GM08714 (cell line): ENCODE data around the gene NKIRAS2.
"Not testable (repeated sequence)": the region's sequence is repeated elsewhere in the genome, so short reads cannot be mapped to it uniquely, and the experiment has no call there.

ENCODE experiments used
- H3K4me3 ChIP-seq: fragments of 200-500 bp; sonication (Bioruptor generic); 2 replicates; pipeline ENCODE4 v1.5.1; 2014; ENCODE audit warnings: mild to moderate bottlenecking, low read length, inconsistent platforms
- ZNF274 ChIP-seq: IDR thresholded peaks from 2 replicates; pipeline ENCODE4 v1.6.1; 2012; ENCODE audit warnings: mild to moderate bottlenecking, low read depth, low read length

Gene NKIRAS2

DNA sequence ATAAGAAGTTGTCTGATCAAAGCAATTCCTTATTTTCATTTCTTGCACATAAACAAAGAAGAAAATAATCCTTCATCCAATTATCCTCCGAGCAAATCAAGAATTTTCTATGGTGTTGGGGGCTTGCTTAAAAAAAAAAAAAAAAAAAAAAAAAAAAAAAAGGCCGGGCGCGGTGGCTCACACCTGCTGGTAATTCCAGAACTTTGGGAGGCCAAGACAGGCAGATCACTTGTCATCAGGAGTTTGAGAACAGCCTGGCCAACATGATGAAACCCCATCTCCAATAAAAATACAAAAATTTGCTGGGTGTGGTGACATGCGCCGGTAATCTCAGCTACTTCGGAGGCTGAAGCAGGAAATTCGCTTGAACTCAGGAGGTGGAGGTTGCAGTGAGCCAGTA lies 34.0 kb upstream of the NKIRAS2 start:
- TF ChIP-seq ZNF274: no peak
- no peak overlapping the region for H3K4me3 ChIP-seq

DNA sequence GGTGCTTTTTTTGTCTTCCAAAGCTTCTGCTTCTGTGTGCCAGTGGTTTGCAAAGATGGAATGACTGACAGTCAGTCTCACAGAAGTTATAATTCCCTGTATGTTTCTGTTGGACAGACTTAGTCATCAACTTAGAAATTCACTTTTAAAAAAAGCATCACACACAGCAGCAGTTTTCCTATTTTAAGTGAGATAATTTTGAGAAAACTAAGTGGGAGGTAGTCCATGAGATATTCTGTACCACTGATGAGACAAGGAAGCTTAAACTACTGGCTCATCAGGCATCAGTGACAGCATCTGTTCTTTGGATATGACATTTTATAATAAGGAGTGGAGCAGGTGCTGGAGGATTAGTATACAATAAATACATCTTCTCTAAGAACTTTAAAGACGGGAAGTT lies 33.3 kb upstream of the NKIRAS2 start:
- no peak for TF ChIP-seq ZNF274
- H3K4me3 ChIP-seq: no peak overlapping the region

DNA sequence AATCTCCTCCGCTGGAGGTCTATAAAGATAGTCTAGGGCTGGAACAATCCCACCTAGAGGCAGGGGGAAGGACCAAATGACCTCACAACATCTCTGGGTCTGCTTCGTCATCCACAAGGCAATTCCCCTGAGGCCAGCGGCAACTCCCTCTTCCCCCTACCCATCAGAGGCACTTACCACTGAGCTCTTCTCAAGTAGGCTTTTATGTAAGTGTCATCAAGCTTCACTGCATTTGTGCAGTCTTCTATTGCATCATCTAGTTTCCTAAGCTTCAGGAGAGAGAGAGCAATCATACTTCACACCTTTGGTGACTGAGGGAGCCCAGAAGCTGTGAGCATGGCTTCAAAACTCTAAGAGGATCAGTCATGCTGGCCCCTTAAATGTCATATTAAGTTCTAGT lies 32.2 kb upstream of the NKIRAS2 start:
- H3K4me3 ChIP-seq: no peak overlapping the region
- no peak for TF ChIP-seq ZNF274

DNA sequence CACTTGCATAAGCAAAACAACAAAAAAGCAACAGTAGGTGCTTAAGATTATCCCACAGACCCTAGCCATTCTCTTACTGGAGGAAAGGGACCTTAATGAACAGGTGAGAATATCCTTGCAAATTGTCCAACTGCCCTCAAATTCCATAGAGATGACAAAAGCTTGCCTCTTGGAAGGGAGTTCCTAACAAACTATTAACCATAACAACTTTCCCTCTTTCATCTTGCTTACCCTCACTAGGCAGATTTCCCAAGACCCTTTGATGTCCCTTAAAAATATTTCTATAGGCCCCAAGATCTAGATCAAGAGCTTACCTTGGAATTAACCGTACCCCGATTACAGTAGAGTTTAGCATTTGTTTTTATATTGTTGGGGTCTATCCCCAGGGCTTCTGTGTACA lies 31.5 kb upstream of the NKIRAS2 start:
- H3K4me3 ChIP-seq: no peak overlapping the region
- TF ChIP-seq ZNF274: no peak

DNA sequence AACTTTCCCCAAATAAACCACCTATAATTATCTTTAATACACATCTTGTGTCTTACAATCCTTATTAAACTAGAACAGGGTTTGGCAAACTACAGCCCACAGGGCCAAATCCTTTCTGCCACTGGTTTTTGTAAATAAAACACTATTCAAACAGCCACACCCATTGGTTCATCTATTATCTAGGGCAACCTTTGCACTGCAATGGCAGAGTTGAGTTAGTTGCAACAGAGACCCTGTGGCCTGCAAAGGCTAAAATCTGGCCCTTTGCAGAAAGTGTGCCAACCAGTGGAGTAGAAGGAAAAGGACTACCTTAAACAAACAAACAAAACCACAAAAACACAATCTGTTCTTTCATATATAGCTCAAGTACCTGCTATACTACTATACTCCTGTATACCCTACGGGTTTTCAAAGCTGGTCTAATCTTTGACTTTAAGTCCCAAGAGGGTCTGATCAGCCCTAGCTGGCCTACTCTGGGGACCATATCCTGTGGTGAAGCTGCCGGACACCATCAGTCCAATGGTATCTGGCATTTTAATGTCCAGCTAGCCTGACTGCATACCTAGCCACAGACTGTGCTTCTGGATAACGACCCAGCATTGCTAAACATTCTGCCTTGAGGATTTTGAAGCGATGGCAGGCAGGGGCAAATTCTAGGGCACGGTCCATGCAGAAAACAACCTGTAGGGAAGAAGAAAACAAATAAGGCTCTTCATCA lies 30.0 kb upstream of the NKIRAS2 start:
- no peak for TF ChIP-seq ZNF274
- no peak overlapping the region for H3K4me3 ChIP-seq

DNA sequence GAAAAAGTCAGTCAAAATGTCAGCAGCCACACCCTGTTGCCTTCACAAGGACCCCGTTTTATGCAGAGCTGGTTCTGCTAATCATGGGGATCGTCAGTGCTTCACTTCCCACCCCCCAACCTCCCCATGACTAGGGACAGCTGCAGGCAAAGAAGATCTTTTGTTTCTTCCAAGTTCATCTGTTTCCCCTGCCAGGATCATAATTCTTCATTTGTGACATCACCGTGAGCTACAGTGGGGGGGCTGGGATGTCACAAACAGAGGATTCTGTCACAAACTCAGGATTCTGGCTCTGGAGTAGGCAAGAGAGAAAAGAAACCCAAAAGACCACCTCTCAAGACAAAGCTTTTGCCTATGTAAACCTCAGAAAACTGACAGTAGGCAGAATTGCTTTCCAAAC lies 27.3 kb upstream of the NKIRAS2 start:
- no peak overlapping the region for H3K4me3 ChIP-seq
- no peak for TF ChIP-seq ZNF274

DNA sequence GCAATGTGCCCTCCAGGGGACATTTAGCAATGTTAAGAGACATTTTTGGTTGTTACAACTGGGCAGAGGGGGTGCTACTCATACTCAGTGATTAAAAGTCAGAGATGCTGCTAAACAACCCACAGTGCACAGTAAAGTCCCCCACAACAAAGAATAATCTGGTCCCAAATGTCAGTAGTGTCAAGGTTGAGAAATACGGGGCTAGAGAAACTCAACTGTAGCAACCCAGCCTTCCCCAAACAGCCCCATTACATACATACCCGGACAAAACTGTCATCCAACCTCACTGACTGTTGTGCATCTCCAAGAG lies 23.1 kb upstream of the NKIRAS2 start:
- H3K4me3 ChIP-seq: no peak overlapping the region; the same call in 1 of the 2 replicates
- no peak for TF ChIP-seq ZNF274

DNA sequence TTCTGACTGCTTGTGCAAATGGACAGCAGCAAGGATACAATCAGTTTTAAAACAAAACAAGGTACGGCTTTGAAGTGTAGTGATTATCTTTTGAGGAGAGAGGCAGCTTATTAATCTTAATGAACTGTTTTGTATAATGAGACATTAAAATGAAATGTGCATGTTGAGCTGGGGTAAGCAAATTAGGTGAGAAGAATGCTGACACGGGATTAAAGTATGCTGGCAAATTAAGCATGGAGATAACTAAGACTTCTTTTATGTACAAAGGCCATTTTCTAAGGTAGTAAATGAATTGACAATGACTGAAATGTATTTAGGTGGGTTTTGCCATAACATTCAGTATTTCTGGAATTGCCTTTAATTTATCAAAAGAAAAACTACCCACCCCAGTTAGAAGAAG lies 21.4 kb upstream of the NKIRAS2 start:
- no peak overlapping the region for H3K4me3 ChIP-seq
- no peak for TF ChIP-seq ZNF274

DNA sequence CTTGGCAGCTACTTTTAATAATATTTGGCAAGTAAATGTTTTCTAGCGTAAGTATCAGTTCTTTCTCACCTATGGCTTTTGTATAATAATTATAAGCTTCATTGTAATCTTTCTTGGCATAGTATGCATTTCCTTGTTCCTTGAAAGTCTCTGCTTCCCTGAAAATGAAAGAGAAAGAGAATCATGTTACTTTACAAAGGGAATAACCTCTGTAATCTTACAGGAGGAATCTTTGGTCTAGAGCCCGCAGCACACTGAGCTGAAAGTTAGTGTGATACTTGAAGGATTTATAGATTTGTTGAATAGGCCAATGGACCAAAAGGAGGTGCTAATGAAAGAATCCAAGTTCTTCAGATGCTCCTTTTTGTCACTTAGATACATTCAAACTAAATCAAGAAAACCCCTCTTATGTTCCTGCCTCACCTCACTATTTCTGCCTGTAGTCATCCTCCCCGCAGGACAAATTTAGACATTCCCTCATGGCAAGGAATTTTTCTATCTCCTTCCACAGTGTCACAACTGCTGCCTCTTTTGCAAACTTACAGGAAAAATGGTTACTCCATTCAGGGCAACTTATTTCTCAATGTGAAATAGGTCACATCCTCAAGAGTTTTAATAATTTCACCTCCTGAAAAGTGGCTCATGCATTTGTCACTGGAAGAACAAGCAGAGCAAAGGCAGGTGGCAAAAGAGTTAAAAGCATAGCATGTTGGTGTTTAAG lies 19.3 kb upstream of the NKIRAS2 start:
- TF ChIP-seq ZNF274: no peak

DNA sequence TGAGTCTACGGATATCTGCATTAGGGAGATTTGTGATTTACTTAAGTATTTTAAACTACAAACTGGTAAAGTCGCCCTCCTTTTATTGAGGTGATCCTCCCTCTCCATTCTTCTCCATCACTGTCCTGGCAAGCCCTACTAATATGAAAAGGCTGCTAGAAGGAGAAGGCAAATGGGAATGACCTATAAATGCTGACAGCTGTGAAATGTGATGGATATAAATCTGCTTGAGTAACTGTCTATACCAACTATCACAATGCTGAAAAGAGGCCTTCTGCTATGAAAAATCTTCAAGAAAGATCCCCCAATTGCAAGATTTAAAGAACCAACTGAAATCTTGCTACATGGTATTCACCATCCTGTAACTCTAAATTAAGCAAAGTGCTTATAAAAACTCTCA lies 18.2 kb upstream of the NKIRAS2 start:
- TF ChIP-seq ZNF274: no peak
- no peak overlapping the region for H3K4me3 ChIP-seq

More for the DNA sequence above, 19.3 kb upstream of the NKIRAS2 start:
- no peak overlapping the region for H3K4me3 ChIP-seq

DNA sequence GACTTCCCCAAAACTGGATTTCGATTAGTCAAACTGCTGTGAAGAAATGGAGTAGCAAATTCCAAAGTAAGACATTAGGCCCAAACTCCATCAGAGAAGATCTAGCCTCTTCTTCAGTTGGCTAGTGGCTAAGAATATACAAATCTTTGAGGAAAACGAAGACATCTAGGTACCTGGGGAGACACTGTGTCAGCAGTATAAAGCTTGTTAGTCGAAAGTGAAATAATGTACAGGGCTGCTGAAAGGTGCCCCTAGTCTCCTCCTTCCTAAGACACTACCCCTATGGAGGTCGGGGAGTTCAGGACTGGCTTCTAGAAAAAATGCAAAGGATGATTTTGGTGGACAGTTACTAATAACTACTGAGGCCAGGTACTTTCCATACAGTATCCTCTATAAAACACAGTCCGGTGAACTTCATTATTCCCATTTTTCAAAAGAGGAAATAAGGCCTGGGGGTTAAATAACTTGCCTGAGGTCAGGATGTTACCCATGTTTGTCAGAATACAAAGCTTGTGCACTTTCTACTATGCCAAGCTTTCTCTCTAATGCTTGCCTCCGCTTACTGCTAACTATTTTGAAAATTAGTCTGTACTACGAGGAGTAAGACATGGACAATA lies 17.6 kb upstream of the NKIRAS2 start:
- no peak for TF ChIP-seq ZNF274
- no peak overlapping the region for H3K4me3 ChIP-seq

DNA sequence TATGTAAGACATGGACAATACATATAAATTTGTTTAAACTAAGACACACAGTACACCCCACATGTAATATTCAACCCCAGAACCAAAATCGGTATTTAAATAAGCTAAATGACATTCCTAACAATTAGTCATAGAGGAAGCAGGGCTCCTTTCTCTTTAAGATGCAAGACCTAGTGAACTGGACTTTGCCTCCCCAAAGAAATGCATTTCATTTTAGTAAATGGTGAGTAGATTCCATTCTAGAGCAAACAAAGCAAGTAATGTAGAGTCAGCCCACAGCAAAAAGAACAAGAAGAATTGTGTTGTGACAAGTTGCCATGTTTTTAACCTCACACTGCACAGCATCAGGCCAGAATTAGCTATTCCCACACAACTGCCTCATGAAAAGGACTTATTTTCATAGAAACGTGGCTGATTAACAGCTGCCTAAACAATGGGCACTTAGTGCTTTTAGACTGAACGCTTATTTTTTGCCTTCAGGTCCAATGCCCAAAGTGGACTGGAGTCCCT lies 17.0 kb upstream of the NKIRAS2 start:
- no peak overlapping the region for H3K4me3 ChIP-seq

DNA sequence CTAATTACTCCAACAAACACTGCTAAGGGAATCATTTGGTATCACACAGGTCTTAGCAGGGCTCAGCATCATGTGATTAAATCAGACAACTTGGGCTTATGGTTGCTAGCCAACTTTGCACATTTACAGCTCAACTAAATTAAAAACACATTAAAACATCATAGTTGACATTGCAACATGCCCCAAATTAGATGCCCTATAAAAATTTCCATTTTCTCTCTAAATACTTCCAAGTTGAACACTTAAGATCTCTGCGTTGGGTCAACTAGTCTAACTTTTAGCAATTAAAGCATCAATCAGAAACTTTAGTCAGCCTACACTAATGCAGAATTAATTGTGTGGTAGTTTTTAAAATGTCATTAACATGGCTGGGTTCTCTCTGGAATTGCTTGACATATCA lies 14.7 kb upstream of the NKIRAS2 start:
- H3K4me3 ChIP-seq: no peak overlapping the region
- TF ChIP-seq ZNF274: no peak

More for the DNA sequence above, 17.0 kb upstream of the NKIRAS2 start:
- no peak for TF ChIP-seq ZNF274

DNA sequence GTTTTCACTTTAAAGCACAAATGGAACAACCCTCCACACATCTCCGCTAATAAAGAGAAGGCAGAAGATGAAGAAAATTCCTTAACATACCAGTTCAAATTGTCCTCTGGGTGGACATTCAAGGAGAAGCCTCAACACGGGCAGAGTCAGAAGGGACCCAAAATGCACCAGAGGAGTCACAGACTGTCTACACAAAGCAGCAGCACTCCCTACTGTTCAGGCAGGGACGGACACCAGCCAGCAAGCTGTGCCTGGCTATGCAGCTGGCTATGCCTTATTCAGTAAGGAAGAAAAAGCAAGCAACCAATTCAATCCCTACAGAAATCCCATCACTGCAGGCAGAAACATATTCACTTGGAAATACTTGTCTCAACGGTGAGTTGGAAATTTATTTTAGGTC lies 10.7 kb upstream of the NKIRAS2 start:
- no peak for TF ChIP-seq ZNF274
- H3K4me3 ChIP-seq: no peak overlapping the region

DNA sequence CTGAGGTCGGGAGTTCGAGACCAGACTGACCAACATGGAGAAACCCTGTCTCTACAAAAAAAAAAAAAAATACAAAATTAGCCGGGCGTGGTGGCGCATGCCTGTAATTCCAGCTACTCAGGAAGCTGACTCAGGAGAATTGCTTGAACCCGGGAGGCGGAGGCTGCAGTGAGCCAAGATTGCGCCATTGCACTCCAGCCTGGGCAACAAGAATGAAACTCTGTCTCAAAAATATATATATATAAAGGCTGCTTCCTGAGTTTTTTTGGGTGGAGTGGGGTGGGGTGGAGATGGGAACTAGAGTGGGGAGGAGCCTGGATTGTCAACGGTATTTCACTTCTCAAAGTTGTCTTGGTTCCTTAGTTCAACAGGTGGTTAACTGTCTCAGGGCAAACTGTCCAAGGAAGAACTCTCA lies 9.6 kb upstream of the NKIRAS2 start:
- H3K4me3 ChIP-seq: not testable (repeated sequence)
